SK-N-SH (cell line): ENCODE measurements around the gene TGM4.

Experiments
- EP300 ChIP-seq, 2 experiments: IDR thresholded peaks; 2 replicates each; pipeline versions ENCODE4 v1.4.0 to v1.6.1; 2012; ENCODE audit warnings: borderline replicate concordance in 1 of 2, low read depth in 1 of 2, low read length in 1 of 2
- JUND ChIP-seq: IDR thresholded peaks from 2 replicates; pipeline ENCODE4 v1.4.0; 2012
- POLR2AphosphoS5 ChIP-seq: IDR thresholded peaks from 2 replicates; pipeline ENCODE4 v1.6.1; 2012; ENCODE audit warnings: low read depth, low read length
- SMC3 ChIP-seq: IDR thresholded peaks from 2 replicates; pipeline ENCODE4 v1.6.1; 2012; ENCODE audit warnings: low read depth, low read length, improper control_type of control experiment
- TAF1 ChIP-seq: IDR thresholded peaks from 2 replicates; pipeline ENCODE4 v1.6.1; 2012; ENCODE audit warnings: low read depth, mild to moderate bottlenecking, low read length, moderate library complexity, borderline replicate concordance
- TCF12 ChIP-seq: IDR thresholded peaks from 2 replicates; pipeline ENCODE4 v1.4.0; 2012
- YY1 ChIP-seq: IDR thresholded peaks from 2 replicates; pipeline ENCODE4 v1.4.0; 2012; ENCODE audit warnings: low read depth, mild to moderate bottlenecking
- TF ChIP-seq, protein P1 (sequence below): IDR thresholded peaks from 2 replicates; pipeline ENCODE4 v1.4.0; 2012; ENCODE audit warnings: low read depth, borderline replicate concordance
- TF ChIP-seq, protein P2 (sequence below): fragments of 200-600 bp; sonication (generic); IDR thresholded peaks from 2 replicates; pipeline ENCODE4 v1.6.1; 2017; ENCODE audit warnings: antibody characterized with exemption, mild to moderate bottlenecking, moderate library complexity

GRCh38 chr3:44910693-44911092 lies 36.3 kb downstream of the TGM4 start:
- TF ChIP-seq EP300 (IDR thresholded peaks at IDR 0.05; ENCODE audit: borderline replicate concordance in 1 of 2, low read depth in 1 of 2, low read length in 1 of 2): no peak
- no peak for TF ChIP-seq SMC3
- TF ChIP-seq, protein P1, sequence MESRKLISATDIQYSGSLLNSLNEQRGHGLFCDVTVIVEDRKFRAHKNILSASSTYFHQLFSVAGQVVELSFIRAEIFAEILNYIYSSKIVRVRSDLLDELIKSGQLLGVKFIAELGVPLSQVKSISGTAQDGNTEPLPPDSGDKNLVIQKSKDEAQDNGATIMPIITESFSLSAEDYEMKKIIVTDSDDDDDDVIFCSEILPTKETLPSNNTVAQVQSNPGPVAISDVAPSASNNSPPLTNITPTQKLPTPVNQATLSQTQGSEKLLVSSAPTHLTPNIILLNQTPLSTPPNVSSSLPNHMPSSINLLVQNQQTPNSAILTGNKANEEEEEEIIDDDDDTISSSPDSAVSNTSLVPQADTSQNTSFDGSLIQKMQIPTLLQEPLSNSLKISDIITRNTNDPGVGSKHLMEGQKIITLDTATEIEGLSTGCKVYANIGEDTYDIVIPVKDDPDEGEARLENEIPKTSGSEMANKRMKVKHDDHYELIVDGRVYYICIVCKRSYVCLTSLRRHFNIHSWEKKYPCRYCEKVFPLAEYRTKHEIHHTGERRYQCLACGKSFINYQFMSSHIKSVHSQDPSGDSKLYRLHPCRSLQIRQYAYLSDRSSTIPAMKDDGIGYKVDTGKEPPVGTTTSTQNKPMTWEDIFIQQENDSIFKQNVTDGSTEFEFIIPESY: no peak
- no peak for TF ChIP-seq JUND
- TF ChIP-seq, protein P2, sequence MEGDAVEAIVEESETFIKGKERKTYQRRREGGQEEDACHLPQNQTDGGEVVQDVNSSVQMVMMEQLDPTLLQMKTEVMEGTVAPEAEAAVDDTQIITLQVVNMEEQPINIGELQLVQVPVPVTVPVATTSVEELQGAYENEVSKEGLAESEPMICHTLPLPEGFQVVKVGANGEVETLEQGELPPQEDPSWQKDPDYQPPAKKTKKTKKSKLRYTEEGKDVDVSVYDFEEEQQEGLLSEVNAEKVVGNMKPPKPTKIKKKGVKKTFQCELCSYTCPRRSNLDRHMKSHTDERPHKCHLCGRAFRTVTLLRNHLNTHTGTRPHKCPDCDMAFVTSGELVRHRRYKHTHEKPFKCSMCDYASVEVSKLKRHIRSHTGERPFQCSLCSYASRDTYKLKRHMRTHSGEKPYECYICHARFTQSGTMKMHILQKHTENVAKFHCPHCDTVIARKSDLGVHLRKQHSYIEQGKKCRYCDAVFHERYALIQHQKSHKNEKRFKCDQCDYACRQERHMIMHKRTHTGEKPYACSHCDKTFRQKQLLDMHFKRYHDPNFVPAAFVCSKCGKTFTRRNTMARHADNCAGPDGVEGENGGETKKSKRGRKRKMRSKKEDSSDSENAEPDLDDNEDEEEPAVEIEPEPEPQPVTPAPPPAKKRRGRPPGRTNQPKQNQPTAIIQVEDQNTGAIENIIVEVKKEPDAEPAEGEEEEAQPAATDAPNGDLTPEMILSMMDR: no peak
- no peak for TF ChIP-seq TCF12
- no peak for TF ChIP-seq YY1
- TF ChIP-seq POLR2AphosphoS5: no peak
- TF ChIP-seq TAF1: no peak
